HG02840 (cell line): Measurements from ENCODE around the gene LAMB4.
"Not testable (repeated sequence)": the region's sequence is repeated elsewhere in the genome, so short reads cannot be mapped to it uniquely, and the experiment has no call there.

ENCODE experiments used
- ATAC-seq: cut with Tn5 transposase; IDR thresholded peaks from one replicate; pipeline ENCODE4 v1.9.1; 2021; ENCODE audit warnings: mild to moderate bottlenecking, moderate library complexity, moderate number of reproducible peaks; ENCODE audit not compliant: unreplicated experiment, low FRiP score

The LAMB4 gene

GRCh38 chr7:108053250-108053649, 76.9 kb downstream of the LAMB4 start:
- ATAC-seq: no peak

GRCh38 chr7:108051454-108051853, 78.7 kb downstream of the LAMB4 start:
- no peak for ATAC-seq

GRCh38 chr7:108049962-108050361, 80.2 kb downstream of the LAMB4 start:
- no peak for ATAC-seq

GRCh38 chr7:108048422-108048821, 81.7 kb downstream of the LAMB4 start:
- ATAC-seq: no peak

GRCh38 chr7:108046952-108047506, 83.1 kb downstream of the LAMB4 start:
- no peak for ATAC-seq

GRCh38 chr7:108045669-108046068, 84.5 kb downstream of the LAMB4 start:
- no peak for ATAC-seq

GRCh38 chr7:108045154-108045553, 85.0 kb downstream of the LAMB4 start:
- no peak for ATAC-seq

- ATAC-seq: no peak
Measured at GRCh38 chr7:108044345-108044744, 85.8 kb downstream of the LAMB4 start.

GRCh38 chr7:108038986-108039385, 91.2 kb downstream of the LAMB4 start:
- no peak for ATAC-seq

- ATAC-seq: no peak
Measured at GRCh38 chr7:108037741-108038140, 92.4 kb downstream of the LAMB4 start.

GRCh38 chr7:108037140-108037539, 93.0 kb downstream of the LAMB4 start:
- no peak for ATAC-seq

GRCh38 chr7:108034586-108034985, 95.6 kb downstream of the LAMB4 start:
- ATAC-seq: no peak

- ATAC-seq: no peak
Measured at GRCh38 chr7:108033776-108034497, 96.2 kb downstream of the LAMB4 start.

- ATAC-seq: not testable (repeated sequence)
Measured at GRCh38 chr7:108033309-108033708, 96.9 kb downstream of the LAMB4 start.

GRCh38 chr7:108030516-108030915, 99.6 kb downstream of the LAMB4 start:
- no peak for ATAC-seq

- ATAC-seq: no peak
Measured at GRCh38 chr7:108029034-108029433, 101.1 kb downstream of the LAMB4 start.

GRCh38 chr7:108028111-108028510, 102.0 kb downstream of the LAMB4 start:
- no peak for ATAC-seq

GRCh38 chr7:108027239-108027638, 102.9 kb downstream of the LAMB4 start:
- no peak for ATAC-seq

- no peak for ATAC-seq
Measured at GRCh38 chr7:108026647-108027046, 103.5 kb downstream of the LAMB4 start.

- ATAC-seq: no peak
Measured at GRCh38 chr7:108026116-108026515, 104.0 kb downstream of the LAMB4 start.

GRCh38 chr7:108024538-108024937, 105.6 kb downstream of the LAMB4 start:
- no peak for ATAC-seq

- ATAC-seq: no peak
Measured at GRCh38 chr7:108020585-108020984, 109.6 kb downstream of the LAMB4 start.
